RKO (cell line): ENCODE results near the gene SNX1.
"Not testable (repeated sequence)": the region's sequence is repeated elsewhere in the genome, so short reads cannot be mapped to it uniquely, and the experiment has no call there.

Source experiments
- DNase-seq: peaks from one replicate; pipeline ENCODE4 v3.0.0-alpha.2; 2016; ENCODE audit warnings: low spot score

Gene SNX1

GRCh38 chr15:64072812-64073211, 23.0 kb upstream of the SNX1 start:
- no peak for DNase-seq

GRCh38 chr15:64073496-64073895, 22.3 kb upstream of the SNX1 start:
- not testable (repeated sequence) for DNase-seq

- DNase-seq = no peak
Observed at GRCh38 chr15:64082757-64083156, 13.0 kb upstream of the SNX1 start.

- DNase-seq = no peak
Observed at GRCh38 chr15:64089543-64090280, 6.1 kb upstream of the SNX1 start.

GRCh38 chr15:64090527-64090926, 5.3 kb upstream of the SNX1 start:
- DNase-seq = no peak

GRCh38 chr15:64092075-64092820, 3.5 kb upstream of the SNX1 start:
- peak; percentile 29 for DNase-seq

GRCh38 chr15:64092864-64093626, 2.7 kb upstream of the SNX1 start:
- peak; percentile 76 for DNase-seq

GRCh38 chr15:64093627-64094417, 2.0 kb upstream of the SNX1 start, which contains the start of gene CIAO2A:
TSS of gene CIAO2A (minus strand) at chr15:64093838. CDS start at chr15:64093768, 70 bp downstream.
- peak; percentile 100 for DNase-seq

- no peak for DNase-seq
Observed at GRCh38 chr15:64095431-64095794, 369 bp upstream of the SNX1 start.

GRCh38 chr15:64096668-64097384, 1.0 kb downstream of the SNX1 start:
- DNase-seq = peak; percentile 67

GRCh38 chr15:64099379-64099778, 3.6 kb downstream of the SNX1 start:
- DNase-seq = no peak

- DNase-seq = no peak
Observed at GRCh38 chr15:64100958-64101357, 5.2 kb downstream of the SNX1 start.

GRCh38 chr15:64102497-64102896, 6.7 kb downstream of the SNX1 start:
- no peak for DNase-seq

- no peak for DNase-seq
Observed at GRCh38 chr15:64105113-64105704, 9.4 kb downstream of the SNX1 start.

GRCh38 chr15:64107337-64107736, 11.6 kb downstream of the SNX1 start:
- DNase-seq = no peak

- DNase-seq = not testable (repeated sequence)
Observed at GRCh38 chr15:64110108-64110701, 14.4 kb downstream of the SNX1 start.

- DNase-seq = no peak
Observed at GRCh38 chr15:64110950-64111678, 15.3 kb downstream of the SNX1 start.

GRCh38 chr15:64111679-64112050, 15.9 kb downstream of the SNX1 start:
- DNase-seq = no peak

GRCh38 chr15:64112073-64112772, 16.4 kb downstream of the SNX1 start:
- DNase-seq = no peak
